Endothelial cell of umbilical vein (primary cell): ENCODE measurements around the gene SLC5A10. TPM values are rescaled to one million over a fixed set of nuclear protein-coding genes. Genes with fewer than 3 reads are reported as not detected.

Experiments used
- BruUV-seq: library from RNA; stranded (reverse); fragments of 400-500 nt; replicated peaks from 2 replicates; lab custom pipeline; 2021; lab: Mats Ljungman, UMichigan
- CTCF ChIA-PET: fragments of 300-600, 350-600 bp; sonication (Branson Sonifier 250); formaldehyde crosslinking; loops from one replicate; lab custom pipeline; 2021; ENCODE audit warnings: antibody characterized with exemption, inconsistent platforms; lab: Charles Lee
- POLR2A ChIA-PET: fragments of 300-600, 350-600 bp; sonication (Branson Sonifier 250); formaldehyde crosslinking; loops from one replicate; lab custom pipeline; 2021; ENCODE audit warnings: antibody characterized with exemption, inconsistent platforms; lab: Charles Lee
- DNase-seq: peaks from one replicate; pipeline ENCODE4 v3.0.0-alpha.2; 2011; ENCODE audit warnings: low read depth, low spot score
- FAIRE-seq: peaks from 2 replicates; lab custom pipeline; 2011; peaks lifted over from hg19 to GRCh38; lab: Jason Lieb, UNC
- H2AFZ ChIP-seq: 2 replicates; pipeline ENCODE4 v1.6.0; 2012; ENCODE audit warnings: low read depth, low read length, control low read depth, inconsistent platforms
- H3K27ac ChIP-seq: 2 replicates; pipeline ENCODE4 v1.5.1; 2011; ENCODE audit warnings: low read depth, mild to moderate bottlenecking, control low read depth, low read length, moderate library complexity; ENCODE audit not compliant: insufficient read depth
- H3K27me3 ChIP-seq, 2 experiments: 2 replicates each; pipeline versions ENCODE4 v1.6.0 to v1.6.1; 2011; ENCODE audit warnings: low read length in 2 of 2, mixed read lengths in 1 of 2; ENCODE audit not compliant: control insufficient read depth in 2 of 2, insufficient read depth in 2 of 2
- H3K36me3 ChIP-seq, 2 experiments: 2 replicates in 1 of 2; 3 replicates in 1 of 2; pipeline ENCODE4 v1.5.1; 2011; ENCODE audit warnings: low read length in 2 of 2, mild to moderate bottlenecking in 1 of 2, moderate library complexity in 1 of 2; ENCODE audit not compliant: control insufficient read depth in 2 of 2, insufficient read depth in 2 of 2; ENCODE audit errors: extremely low read depth in 1 of 2
- H3K4me1 ChIP-seq: 3 replicates; pipeline ENCODE4 v1.5.1; 2011; ENCODE audit warnings: mild to moderate bottlenecking, low read length; ENCODE audit not compliant: control insufficient read depth, insufficient read depth; ENCODE audit errors: extremely low read depth
- H3K4me2 ChIP-seq: 2 replicates; pipeline ENCODE4 v1.6.1; 2011; ENCODE audit warnings: low read length, control low read depth, mixed read lengths; ENCODE audit not compliant: insufficient read depth
- H3K4me3 ChIP-seq, 3 experiments: fragments of 200-600 bp in 1 of 3; sonication (generic), shearing (Covaris generic) in 1 of 3; replicated peaks in 1 of 3; 2 replicates each; pipeline ENCODE4 v1.5.1; 2011 to 2016; ENCODE audit warnings: control low read depth in 3 of 3, low read length in 3 of 3, mild to moderate bottlenecking in 2 of 3, inconsistent platforms in 1 of 3, low read depth in 1 of 3, moderate library complexity in 1 of 3; ENCODE audit not compliant: insufficient read depth in 1 of 3
- H3K79me2 ChIP-seq: 2 replicates; pipeline ENCODE4 v1.6.0; 2012; ENCODE audit warnings: low read length, inconsistent platforms; ENCODE audit not compliant: control insufficient read depth, insufficient read depth
- H3K9ac ChIP-seq: replicated peaks from 2 replicates; pipeline ENCODE3; 2011; ENCODE audit warnings: low read length, control low read depth; ENCODE audit not compliant: insufficient read depth; ENCODE audit errors: extremely low read depth
- H3K9me1 ChIP-seq: replicated peaks from 3 replicates; pipeline ENCODE4 v1.6.0; 2011; ENCODE audit warnings: mild to moderate bottlenecking, low read length; ENCODE audit not compliant: control insufficient read depth, insufficient read depth; ENCODE audit errors: extremely low read depth
- H3K9me3 ChIP-seq: replicated peaks from 2 replicates; pipeline ENCODE4 v1.5.1; 2012; ENCODE audit warnings: low read length, inconsistent platforms; ENCODE audit not compliant: control insufficient read depth, insufficient read depth
- H4K20me1 ChIP-seq: replicated peaks from 2 replicates; pipeline ENCODE3; 2011; ENCODE audit warnings: mild to moderate bottlenecking, low read length; ENCODE audit not compliant: control insufficient read depth, insufficient read depth; ENCODE audit errors: extremely low read depth
- EZH2 ChIP-seq: IDR thresholded peaks from 2 replicates; pipeline ENCODE4 v1.6.1; 2012; ENCODE audit warnings: borderline replicate concordance, low read depth, mild to moderate bottlenecking, moderate library complexity, low read length, inconsistent platforms; ENCODE audit not compliant: severe bottlenecking
- FOS ChIP-seq: IDR thresholded peaks from 2 replicates; pipeline ENCODE4 v1.6.1; 2011; ENCODE audit warnings: mild to moderate bottlenecking, low read length, moderate library complexity, borderline replicate concordance; ENCODE audit not compliant: insufficient read depth
- GATA2 ChIP-seq: IDR thresholded peaks from 2 replicates; pipeline ENCODE4 v1.7.0; 2011; ENCODE audit warnings: low read depth, mild to moderate bottlenecking, moderate library complexity, mixed read lengths, low read length; ENCODE audit not compliant: insufficient read length, insufficient read depth
- JUN ChIP-seq: IDR thresholded peaks from 2 replicates; pipeline ENCODE4 v1.6.1; 2011; ENCODE audit warnings: borderline replicate concordance, low read depth; ENCODE audit not compliant: insufficient read length, insufficient read depth
- MYC ChIP-seq: IDR thresholded peaks from one replicate; pipeline ENCODE4 v1.6.1; 2011; ENCODE audit warnings: mild to moderate bottlenecking, low read depth, low read length
- POLR2A ChIP-seq: IDR thresholded peaks from 2 replicates; pipeline ENCODE4 v1.6.1; 2012; ENCODE audit warnings: low read depth, mild to moderate bottlenecking, control low read depth, low read length
- POLR2AphosphoS5 ChIP-seq: IDR thresholded peaks from 2 replicates; pipeline ENCODE4 v1.6.1; 2012; ENCODE audit warnings: low read depth, mild to moderate bottlenecking, control low read depth, low read length, moderate library complexity; ENCODE audit not compliant: insufficient read depth
- dilution Hi-C: fragments of 300-500 bp; cut with MboI; formaldehyde crosslinking; loops from one replicate; pipeline ENCODE4 v1.15.0; 2019; ENCODE audit warnings: low sequenced_read_pairs; ENCODE audit not compliant: extremely low pct_ligation_motif_present
- intact Hi-C: fragments of 100-400 bp; cut with micrococcal nuclease; formaldehyde crosslinking; loops from one replicate; pipeline ENCODE4 v1.10.0; 2022
- polyA plus RNA-seq, 4 experiments: library from polyadenylated mRNA; depleted of rRNA in 3 of 4; stranded (reverse) in 3 of 4; unstranded in 1 of 4; fragments of >200 nt; gene quantifications; 2 replicates each; pipeline versions ENCODE4 v1.2.1 to v1.2.3, GENCODE V29; 2011 to 2012; ENCODE audit warnings: missing spikeins in 1 of 4
- total RNA-seq: library from RNA; stranded (reverse); gene quantifications from 2 replicates; pipeline ENCODE4 v1.2.3, GENCODE V29; 2021
- TF ChIP-seq, protein P1 (sequence below): IDR thresholded peaks from 2 replicates; pipeline ENCODE4 v1.6.1; 2011; ENCODE audit not compliant: insufficient read depth, insufficient read length
- TF ChIP-seq, protein P2 (sequence below), 2 donors: IDR thresholded peaks; 1 replicate in 1 of 2; 2 replicates in 1 of 2; pipeline ENCODE4 v1.5.1; 2011; ENCODE audit warnings: low read length in 2 of 2, mild to moderate bottlenecking in 2 of 2, moderate library complexity in 2 of 2, control low read depth in 1 of 2, inconsistent platforms in 1 of 2, low read depth in 1 of 2; ENCODE audit not compliant: insufficient read depth in 1 of 2; ENCODE audit errors: extremely low read depth in 1 of 2

Gene SLC5A10
- total and polyA plus RNA-seq, 2 donors (not counting 3 experiments of a cell fraction or from before 2014, with no cell fraction given) = not detected

- no peaks in the 10 kb centered on the region for H3K9me3 ChIP-seq
- FAIRE-seq (no peak), DNase-seq (no peak)
- H2AFZ ChIP-seq = no peak overlapping the region
- dilution Hi-C loops (no loop called here), intact Hi-C loops (no loop called here)
- H3K27ac ChIP-seq = no peak overlapping the region
- ChIA-PET POLR2A (no interaction called here), CTCF (interaction anchor here (0.6 to 2.7 kb wide), 3 partner anchors 13 to 52 kb away, joined by 3 to 8 read pairs (median 4); no protein-coding TSS in a partner anchor)
- TF ChIP-seq POLR2A (no peak), JUN (no peak), MYC (no peak), POLR2AphosphoS5 (no peak), GATA2 (no peak), EZH2 (no peak), FOS (no peak)
- TF ChIP-seq, protein P1, sequence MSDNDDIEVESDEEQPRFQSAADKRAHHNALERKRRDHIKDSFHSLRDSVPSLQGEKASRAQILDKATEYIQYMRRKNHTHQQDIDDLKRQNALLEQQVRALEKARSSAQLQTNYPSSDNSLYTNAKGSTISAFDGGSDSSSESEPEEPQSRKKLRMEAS = no peak
- TF ChIP-seq, protein P2, sequence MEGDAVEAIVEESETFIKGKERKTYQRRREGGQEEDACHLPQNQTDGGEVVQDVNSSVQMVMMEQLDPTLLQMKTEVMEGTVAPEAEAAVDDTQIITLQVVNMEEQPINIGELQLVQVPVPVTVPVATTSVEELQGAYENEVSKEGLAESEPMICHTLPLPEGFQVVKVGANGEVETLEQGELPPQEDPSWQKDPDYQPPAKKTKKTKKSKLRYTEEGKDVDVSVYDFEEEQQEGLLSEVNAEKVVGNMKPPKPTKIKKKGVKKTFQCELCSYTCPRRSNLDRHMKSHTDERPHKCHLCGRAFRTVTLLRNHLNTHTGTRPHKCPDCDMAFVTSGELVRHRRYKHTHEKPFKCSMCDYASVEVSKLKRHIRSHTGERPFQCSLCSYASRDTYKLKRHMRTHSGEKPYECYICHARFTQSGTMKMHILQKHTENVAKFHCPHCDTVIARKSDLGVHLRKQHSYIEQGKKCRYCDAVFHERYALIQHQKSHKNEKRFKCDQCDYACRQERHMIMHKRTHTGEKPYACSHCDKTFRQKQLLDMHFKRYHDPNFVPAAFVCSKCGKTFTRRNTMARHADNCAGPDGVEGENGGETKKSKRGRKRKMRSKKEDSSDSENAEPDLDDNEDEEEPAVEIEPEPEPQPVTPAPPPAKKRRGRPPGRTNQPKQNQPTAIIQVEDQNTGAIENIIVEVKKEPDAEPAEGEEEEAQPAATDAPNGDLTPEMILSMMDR (IDR thresholded peaks at IDR 0.05; ENCODE audit: extremely low read depth in 1 of 2, insufficient read depth in 1 of 2, low read depth in 1 of 2, low read length in 2 of 2) = no peak
- no peaks in the 10 kb centered on the region for H3K27me3 ChIP-seq
- H4K20me1 ChIP-seq = no peaks in the 10 kb centered on the region
- no peak overlapping the region for H3K9ac ChIP-seq
- no peaks in the 10 kb centered on the region for H3K79me2 ChIP-seq
- H3K4me3 ChIP-seq = no peak overlapping the region
- no TSS peak for BruUV-seq
- no peak overlapping the region for H3K4me2 ChIP-seq
- H3K4me1 ChIP-seq = peaks cover 2% of the 10 kb centered on the region
- no peaks in the 10 kb centered on the region for H3K36me3 ChIP-seq
- no peaks in the 10 kb centered on the region for H3K9me1 ChIP-seq
Observed at GRCh38 chr17:19013226-19013625, 61.3 kb downstream of the SLC5A10 start.
